ENCODE data around the gene PRAME.
"Not testable (repeated sequence)": the region's sequence is repeated elsewhere in the genome, so short reads cannot be mapped to it uniquely, and the experiment has no call there.

Gene PRAME

GRCh38 chr22:22558972-22559603, at the start of gene PRAME:
TSS of gene PRAME (minus strand) at chr22:22559265. CDS start at chr22:22556832, 2,433 bp downstream.
- peak; percentile 73 for FAIRE-seq

DNA sequence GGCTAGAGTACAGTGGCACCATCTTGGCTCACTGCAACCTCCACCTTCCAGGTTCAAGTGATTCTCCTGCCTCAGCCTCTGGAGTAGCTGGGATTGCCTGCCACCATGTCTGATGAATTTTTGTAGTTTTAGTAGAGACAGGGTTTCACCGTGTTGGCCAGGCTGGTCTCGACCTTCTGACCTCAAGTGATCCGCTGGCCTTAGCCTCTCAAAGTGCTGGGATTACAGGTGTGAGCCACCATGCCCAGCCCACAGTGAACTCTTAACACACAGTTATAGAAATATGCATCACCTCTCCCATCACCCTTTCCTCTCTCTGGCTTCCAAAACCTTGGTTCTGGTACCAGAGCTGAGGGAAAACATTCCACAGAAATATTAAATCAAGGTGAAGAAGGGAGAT, 49.0 kb upstream of the PRAME start:
- DNase-seq (ENCODE audit: low spot score): not testable (repeated sequence)
- FAIRE-seq: peak; percentile 35

More at GRCh38 chr22:22558972-22559603, at the start of gene PRAME:
- peak; percentile 98 for DNase-seq (ENCODE audit: low spot score)

GRCh38 chr22:22605074-22605404, 46.0 kb upstream of the PRAME start:
- FAIRE-seq: peak; percentile 88
- DNase-seq (ENCODE audit: low spot score): no peak

GRCh38 chr22:22604326-22605073, 45.4 kb upstream of the PRAME start:
- FAIRE-seq: no peak
- DNase-seq (ENCODE audit: low spot score): no peak

DNA sequence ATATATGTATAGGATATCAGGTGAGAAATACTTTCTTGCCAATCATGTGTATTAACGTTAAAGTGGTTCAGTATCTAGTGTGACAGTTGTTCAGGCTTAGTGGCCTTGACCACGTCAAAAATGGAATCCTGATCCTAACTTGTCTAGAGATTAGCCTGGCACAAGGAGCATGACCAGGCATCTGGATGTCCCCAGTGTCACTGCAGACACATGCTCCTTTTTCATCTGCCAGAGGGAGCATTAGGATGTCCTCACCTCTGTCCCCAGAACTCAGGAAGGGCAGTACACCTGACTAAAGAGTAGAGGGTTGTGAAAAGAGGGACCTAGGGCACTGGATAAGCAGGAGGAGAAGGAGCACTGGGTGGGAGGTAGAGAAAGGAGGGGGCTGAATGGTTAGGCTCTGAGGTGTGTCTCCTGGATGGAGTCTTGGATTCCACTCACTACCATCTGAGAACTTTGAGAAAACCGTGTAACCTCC, 44.4 kb upstream of the PRAME start:
- peak; percentile 27 for FAIRE-seq

DNA sequence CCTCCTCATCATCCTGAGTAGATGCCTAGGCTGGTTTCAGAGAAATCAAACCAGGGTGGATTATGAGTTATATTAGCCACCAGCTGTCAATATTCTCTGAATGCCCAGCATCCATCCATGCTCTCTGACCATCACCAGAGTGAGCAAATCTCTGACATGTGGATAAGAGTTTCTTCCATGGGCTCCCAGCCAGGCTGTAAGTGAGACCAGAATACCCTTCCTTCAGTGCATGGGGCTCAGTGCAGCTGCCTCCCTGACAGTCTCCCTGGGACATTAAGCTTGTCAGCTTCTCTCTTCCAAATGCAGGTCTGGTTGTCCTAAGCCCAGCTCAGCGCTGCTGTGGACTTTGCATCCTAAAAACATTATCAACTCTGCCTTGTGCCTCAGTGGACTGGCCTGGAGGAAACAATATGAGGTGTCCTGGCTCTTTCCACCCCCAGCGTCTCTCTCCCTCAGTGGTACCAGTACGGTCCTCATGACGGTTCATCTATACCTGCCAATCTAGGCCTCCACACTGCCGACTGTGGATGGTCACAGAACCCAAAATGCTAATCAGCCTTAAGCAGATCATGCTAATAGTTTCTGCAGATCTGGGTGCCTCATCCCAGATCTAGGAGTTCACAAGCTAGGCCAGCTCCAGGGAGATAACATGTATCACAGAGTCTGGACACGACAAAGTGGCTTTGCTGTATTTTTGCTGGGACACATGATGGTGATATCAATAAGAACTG, 41.6 kb upstream of the PRAME start:
- FAIRE-seq (peak; percentile 70), DNase-seq (ENCODE audit: low spot score) (no peak)

More for the DNA sequence above, 44.4 kb upstream of the PRAME start:
- no peak for DNase-seq (ENCODE audit: low spot score)

- DNase-seq (ENCODE audit: low spot score) (no peak), FAIRE-seq (no peak)
Measured at GRCh38 chr22:22599248-22599647, 40.2 kb upstream of the PRAME start.

GRCh38 chr22:22598144-22598543, 39.1 kb upstream of the PRAME start:
- DNase-seq (ENCODE audit: low spot score) (no peak), FAIRE-seq (no peak)

DNA sequence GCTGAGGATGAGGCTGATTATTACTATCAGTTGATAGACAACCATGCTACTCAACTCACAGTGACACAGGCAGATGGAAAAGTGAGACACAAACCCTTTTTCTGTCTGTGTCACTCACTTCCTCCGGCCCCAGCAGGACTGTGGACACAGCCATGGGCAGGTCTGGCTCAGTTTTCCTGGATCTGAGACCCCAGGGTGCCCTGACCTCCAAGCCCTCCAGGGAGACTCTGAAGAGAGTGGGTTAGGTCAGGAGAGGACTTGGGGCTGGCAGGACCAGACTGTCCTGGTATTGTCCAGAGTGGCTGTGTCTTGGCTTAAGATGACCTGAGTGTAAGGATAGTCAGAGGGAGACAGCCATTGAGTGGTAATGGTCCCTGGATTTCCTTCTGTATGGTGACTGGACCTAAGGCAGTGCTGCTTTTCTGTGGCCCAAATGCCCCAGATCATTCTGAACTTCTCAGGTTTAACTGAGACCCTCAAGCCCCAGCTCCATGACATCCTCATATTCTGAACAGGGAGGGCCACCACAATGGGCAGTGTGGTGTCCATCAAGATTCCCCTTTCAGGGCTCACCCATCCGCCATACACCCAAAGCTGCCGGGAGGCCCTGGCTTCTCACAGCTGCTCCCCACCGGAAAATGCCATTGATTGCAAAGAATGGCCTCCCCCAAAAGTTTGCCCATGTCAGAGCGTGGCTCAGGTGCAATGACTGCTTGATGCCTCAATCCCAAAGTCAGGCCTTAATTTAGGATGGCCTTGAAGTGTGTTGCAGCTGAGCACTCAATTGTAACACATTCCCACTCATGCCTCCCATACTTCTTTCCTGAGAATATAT, 36.2 kb upstream of the PRAME start:
- DNase-seq (ENCODE audit: low spot score) (no peak), FAIRE-seq (peak; percentile 77)

- peak; percentile 77 for FAIRE-seq
Measured at GRCh38 chr22:22593964-22594656, 35.0 kb upstream of the PRAME start.

GRCh38 chr22:22593250-22593649, 34.2 kb upstream of the PRAME start:
- FAIRE-seq (no peak), DNase-seq (ENCODE audit: low spot score) (no peak)

More at GRCh38 chr22:22593964-22594656, 35.0 kb upstream of the PRAME start:
- DNase-seq (ENCODE audit: low spot score): peak; percentile 76

DNA sequence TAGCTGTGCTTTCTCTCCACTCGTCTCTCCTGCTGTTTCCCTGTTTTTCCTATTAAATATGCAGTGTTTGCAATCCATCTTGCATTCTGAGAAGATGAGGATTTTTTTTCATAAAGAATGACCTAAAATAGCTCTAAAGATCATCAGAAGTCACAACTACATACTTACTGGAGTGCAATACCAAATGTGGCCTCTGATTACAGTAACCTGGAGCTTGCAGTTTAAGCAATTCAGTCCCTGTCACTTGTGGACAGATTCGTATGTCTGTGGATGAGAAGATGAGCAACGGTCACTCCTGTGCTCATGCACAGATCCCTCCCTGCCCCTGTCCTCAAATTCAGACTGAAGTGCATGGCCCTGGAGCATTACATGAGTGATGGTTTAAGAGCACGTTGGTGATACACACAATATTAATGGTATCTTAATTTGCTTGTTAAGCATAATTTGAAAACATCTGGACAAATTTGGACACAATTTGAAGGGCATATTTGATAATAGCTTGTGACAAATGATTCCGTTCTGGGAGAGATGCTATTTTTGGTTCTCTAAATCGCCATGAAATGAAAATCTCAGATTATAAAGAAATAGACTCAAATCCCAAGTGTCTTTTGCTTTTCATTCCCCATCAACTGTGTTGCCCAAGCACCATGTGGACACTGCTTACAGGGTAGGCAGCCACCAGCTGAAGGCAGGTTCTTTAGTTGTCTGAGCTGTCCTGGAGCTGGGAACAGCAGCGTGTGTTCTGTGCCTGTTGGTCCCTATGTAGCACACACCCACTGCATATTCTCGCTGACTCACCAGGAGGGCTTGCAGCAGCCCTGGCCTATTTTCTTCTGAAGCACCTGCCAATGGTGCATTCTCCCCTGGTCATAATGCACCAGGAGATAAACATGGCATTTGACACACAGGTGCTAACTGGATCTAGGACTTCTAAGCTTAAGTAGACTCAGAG, 32.6 kb upstream of the PRAME start:
- DNase-seq (ENCODE audit: low spot score) (peak; percentile 44), FAIRE-seq (peak; percentile 17)

GRCh38 chr22:22590136-22590891, 31.2 kb upstream of the PRAME start:
- DNase-seq (ENCODE audit: low spot score) (no peak), FAIRE-seq (no peak)

- DNase-seq (ENCODE audit: low spot score) (no peak), FAIRE-seq (no peak)
Measured at GRCh38 chr22:22588485-22589164, 29.6 kb upstream of the PRAME start.

DNA sequence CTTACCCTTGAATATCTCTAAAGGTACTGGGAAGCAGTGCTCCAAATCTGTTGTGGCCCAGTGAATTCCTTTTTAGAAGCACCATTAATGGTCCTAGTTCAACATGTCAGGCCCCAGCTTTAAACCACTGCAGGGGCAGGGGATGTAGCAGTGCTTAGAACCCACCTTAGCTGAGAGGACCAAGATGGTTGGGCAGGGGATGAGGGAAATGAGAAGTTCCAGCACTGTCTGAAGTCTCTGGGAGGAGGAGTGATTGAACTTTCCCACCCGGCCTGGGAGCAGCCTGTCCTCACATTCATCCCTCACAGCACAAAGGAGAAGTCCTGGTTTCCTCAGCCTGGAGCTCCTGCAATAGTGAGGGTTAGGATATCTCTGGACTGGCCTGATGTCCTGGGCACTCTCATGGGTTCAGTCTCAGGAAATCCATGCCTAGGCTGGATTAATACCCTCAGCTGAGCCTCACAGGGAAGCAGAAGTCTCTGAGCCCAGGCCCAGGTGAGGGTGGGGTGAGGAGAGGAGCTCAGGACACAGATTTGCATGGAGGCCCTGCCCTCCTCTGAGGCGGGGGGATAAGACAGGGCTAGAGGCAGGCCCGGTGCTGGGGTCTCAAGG, 28.6 kb upstream of the PRAME start:
- no peak for FAIRE-seq

DNA sequence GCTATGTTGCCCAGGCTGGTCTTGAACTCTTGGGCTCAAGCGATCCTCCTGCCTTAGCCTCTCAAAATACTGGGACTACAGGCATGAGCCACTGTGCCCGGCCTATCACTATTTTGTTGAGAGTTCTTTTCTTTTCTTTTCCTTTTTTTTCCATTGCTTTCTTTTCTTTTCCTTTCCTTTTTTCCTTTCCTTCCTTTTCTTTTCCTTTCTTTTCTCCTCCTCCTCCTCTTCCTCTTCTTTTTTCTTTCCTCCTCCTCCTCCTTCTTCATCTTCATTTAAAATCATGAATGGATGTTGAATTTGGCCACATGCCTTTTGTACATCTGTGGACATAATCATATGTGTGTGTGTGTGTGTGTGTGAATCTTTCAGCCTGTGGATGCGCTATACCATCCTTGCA, 25.7 kb upstream of the PRAME start:
- DNase-seq (ENCODE audit: low spot score) (no peak), FAIRE-seq (no peak)

More for the DNA sequence above, 28.6 kb upstream of the PRAME start:
- no peak for DNase-seq (ENCODE audit: low spot score)

- DNase-seq (ENCODE audit: low spot score) (no peak), FAIRE-seq (no peak)
Measured at GRCh38 chr22:22583030-22583429, 24.0 kb upstream of the PRAME start.

DNA sequence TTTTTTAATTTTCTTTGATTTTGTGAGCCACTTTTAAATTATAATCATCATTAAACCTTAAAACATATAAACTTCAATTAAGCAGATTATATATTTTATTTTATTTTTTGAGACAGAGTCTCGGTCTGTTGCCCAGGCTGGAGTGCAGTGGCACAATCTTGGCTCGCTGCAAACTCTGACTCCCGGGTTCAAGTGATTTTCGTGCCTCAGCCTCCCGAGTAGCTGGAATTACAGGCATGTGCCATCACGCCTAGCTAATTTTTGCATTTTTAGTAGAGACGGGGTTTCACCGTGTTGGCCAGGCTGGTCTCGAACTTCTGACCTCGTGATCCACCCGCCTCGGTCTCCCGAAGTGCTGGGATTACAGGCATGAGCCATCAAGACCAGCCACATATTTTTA, 22.5 kb upstream of the PRAME start:
- DNase-seq (ENCODE audit: low spot score); FAIRE-seq: not testable (repeated sequence)
